GM19035 (cell line): ENCODE data around the gene SRSF12.
"Not testable (repeated sequence)": the region's sequence is repeated elsewhere in the genome, so short reads cannot be mapped to it uniquely, and the experiment has no call there.

Source experiments
- ATAC-seq: cut with Tn5 transposase; IDR thresholded peaks from one replicate; pipeline ENCODE4 v1.9.1; 2021; ENCODE audit not compliant: unreplicated experiment

The SRSF12 gene

DNA sequence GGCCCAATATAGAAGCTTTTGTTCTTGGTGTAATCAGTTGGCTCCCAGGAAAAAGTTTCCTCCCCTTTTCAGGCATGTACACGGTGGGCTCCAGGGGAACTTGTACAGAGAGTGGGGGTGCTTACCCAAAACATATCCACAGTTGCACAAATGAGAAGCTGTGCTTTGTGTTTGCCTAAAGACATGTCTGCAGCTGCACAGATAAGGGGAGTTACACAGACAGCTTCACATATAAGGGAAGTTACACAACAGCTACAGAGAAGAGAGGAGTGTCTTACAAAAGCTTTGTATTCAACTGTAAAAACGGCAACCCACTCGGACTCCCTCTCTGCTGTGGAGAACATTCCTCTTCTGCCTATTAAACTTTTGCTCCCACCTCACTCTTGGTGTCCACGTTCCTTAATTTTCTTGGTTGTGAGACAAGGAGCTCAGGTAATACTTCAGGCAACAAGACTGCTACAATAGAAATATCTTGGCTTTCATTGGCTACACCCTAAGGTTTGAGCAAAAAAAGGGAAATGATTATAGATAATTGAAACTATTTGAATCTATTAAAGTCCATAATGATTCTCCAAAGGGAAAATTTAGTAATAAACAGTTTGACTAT, 44.8 kb downstream of the SRSF12 start:
- ATAC-seq: no peak

- ATAC-seq: no peak
Measured at GRCh38 chr6:89071036-89071435, 46.8 kb downstream of the SRSF12 start.

DNA sequence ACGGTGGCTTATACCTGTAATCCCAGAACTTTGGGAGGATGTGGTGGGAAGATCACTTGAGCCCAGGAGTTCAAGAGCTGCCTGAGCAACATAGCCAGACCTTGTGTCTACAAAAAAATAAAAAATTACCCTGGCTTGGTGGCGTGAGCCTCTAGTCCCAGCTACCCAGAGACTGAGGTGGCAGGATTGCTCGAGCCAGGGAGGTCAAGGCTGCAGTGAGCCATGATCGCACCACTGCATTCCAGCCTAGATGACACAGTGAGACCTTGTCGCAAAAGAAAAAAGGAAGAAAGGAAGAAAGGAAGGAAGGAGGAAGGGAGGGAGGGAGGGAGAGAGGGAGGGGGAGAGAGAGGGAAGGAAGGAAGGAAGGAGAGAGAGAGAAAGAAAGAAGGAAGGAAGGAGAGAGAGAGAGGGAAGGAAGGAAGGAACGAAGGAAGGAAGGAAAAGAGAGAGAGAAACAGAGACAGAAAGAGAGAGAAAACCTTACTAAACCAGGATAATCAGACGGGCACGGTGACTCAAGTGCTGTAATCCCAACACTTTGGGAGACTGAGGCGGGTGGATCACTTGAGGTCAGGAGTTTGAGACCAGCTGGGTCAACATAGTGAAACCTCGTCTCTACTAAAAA, 48.2 kb downstream of the SRSF12 start:
- ATAC-seq: no peak

GRCh38 chr6:89068695-89069094, 49.2 kb downstream of the SRSF12 start:
- no peak for ATAC-seq

GRCh38 chr6:89067796-89068195, 50.1 kb downstream of the SRSF12 start:
- no peak for ATAC-seq

- no peak for ATAC-seq
Measured at GRCh38 chr6:89066940-89067646, 50.8 kb downstream of the SRSF12 start.

DNA sequence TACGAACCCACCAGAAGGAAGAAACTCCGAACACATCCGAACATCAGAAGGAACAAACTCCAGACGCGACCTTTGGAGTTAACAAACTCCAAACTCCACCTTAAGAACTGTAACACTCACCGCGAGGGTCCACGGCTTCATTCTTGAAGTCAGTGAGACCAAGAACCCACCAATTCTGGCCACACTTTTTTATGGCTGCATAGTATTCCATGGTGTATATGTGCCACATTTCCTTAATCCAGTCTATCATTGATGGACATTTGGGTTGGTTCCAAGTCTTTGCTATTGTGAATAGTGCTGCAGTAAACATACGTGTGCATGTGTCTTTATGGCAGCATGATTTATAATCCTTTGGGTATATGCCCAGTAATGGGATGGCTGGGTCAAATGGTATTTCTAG, 51.8 kb downstream of the SRSF12 start:
- not testable (repeated sequence) for ATAC-seq

DNA sequence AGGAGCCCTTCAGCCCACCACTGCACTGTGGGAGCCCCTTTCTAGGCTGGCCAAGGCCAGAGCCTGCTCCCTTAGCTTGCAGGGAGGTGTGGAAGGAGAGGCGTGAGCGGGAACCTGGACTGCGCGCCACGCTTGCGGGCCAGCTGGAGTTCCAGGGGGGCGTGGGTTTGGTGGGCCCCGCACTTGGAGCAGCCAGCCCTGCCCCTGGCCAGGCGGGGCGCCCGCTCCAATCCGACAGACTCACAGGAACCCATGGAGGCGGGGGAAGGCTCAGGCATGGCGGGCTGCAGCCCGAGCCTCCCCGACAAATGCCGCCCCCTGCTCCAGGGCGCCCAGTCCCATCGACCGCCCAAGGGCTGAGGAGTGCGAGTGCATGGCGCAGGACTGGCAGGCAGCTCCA, 52.9 kb downstream of the SRSF12 start:
- ATAC-seq: not testable (repeated sequence)

- ATAC-seq: no peak
Measured at GRCh38 chr6:89063881-89064280, 54.0 kb downstream of the SRSF12 start.

- ATAC-seq: no peak
Measured at GRCh38 chr6:89059227-89059626, 58.6 kb downstream of the SRSF12 start.

- ATAC-seq: no peak
Measured at GRCh38 chr6:89058627-89059026, 59.2 kb downstream of the SRSF12 start.

DNA sequence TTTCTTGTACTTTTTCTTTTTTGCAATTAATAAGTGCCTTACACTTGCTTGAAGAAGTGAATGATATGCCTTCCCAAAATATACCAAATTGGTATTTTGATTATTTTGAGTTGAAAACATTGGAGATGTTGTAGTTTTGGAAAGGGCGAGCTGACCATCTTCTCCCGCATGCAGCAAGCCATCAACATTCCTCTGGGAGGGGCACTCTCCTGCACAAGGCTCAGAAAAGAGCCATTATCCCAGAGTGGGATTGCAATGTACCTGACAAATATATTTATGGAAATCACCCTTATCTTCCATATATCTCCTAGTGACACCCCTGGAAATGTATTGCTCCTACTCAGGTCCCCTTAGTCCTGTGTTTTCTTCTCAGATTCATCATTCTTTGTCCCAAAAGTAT, 60.1 kb downstream of the SRSF12 start:
- ATAC-seq: no peak

DNA sequence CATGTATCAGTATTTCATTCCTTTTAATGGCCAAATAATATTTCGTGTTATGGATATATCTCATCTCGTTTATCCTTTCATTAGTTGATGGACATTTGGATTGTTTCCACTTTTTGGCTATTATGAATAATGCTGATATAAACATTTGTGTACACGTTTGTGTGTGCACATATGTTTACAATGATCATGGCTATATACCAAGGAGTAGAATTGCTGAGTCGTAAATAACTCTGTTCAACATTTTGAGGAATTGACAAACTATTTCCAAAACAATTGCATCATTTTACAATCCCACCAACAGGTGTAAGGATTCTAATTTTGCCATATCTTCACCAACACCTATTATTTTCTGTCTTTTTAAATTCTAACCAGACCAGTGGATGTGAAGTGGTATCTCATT, 63.7 kb downstream of the SRSF12 start:
- ATAC-seq: no peak

DNA sequence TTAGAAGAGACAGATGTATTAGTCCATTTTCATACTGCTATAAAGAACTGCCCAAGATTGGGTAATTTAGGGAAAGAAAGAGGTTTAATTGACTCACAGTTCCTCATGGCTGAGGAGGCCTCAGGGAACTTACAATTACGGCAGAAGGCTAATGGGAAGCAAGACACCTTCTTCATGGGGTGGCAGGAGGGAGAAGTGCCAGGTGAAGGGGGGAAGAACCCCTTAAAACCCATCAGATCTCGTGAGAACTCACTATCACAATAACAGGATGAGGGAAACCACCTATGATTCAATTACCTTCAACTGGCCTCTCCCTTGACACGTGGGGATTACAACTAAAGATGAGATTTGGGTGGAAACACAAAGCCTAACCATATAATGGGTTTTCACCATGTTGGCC, 66.2 kb downstream of the SRSF12 start:
- ATAC-seq: no peak

- no peak for ATAC-seq
Measured at GRCh38 chr6:89050697-89051096, 67.2 kb downstream of the SRSF12 start.

DNA sequence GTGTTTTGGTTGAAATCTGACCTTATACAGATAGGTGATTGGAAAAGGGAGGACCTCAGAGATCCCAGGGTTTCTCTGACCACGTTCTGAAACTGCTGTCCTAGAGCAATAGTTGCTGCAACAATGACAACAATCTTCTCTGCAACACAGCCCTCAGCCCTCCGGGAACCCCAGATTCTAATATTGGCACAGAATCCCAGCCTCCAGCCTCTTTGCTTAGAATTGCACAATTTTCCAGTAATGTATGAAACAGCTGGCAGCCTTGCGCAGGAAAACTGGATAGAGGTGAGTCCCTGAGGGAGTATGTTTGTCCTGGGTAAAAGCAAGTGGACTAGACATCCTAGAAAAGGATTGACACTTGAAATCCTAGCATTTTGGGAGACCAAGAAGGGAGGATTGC, 67.7 kb downstream of the SRSF12 start:
- no peak for ATAC-seq

- ATAC-seq: no peak
Measured at GRCh38 chr6:89048985-89049384, 68.9 kb downstream of the SRSF12 start.

GRCh38 chr6:89048288-89048923, 69.5 kb downstream of the SRSF12 start:
- ATAC-seq: no peak

DNA sequence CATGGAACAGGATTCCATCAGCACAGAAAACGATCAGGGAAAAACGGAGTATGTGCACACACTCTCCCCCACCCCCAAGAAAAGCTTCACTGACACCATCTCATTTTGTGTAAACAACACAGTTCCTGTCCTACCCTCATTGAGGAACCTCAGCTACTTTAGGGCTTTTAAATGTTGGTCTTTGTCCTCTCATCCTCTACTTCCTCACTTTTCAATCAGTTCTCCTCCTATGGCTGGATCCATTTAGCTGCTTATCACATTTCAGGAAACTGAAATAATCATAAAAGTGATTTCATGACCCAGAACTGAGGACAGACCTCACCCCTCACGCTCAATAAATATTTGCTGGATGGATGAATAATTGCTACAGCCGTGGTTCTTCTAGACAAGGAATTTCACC, 70.4 kb downstream of the SRSF12 start:
- no peak for ATAC-seq
